Right lobe of liver (tissue), 4 donors: ENCODE measurements around the gene CFAP119.

ENCODE experiments used
- CTCF ChIP-seq, 4 donors: fragments of 200-600 bp in 3 of 4; fragments of 450-650 bp in 1 of 4; IDR thresholded peaks; one replicate each; pipeline versions ENCODE4 v1.5.1 to v1.8.0; 2016 to 2022; ENCODE audit warnings: antibody characterized with exemption in 4 of 4, mild to moderate bottlenecking in 2 of 4
- POLR2A ChIP-seq: fragments of 450-650 bp; IDR thresholded peaks from one replicate; pipeline ENCODE4 v1.6.1; 2017; ENCODE audit warnings: antibody characterized with exemption, mild to moderate bottlenecking
- donor health status: DM: no; HTN: no; CAD: no.
- donor health status: DM: no; HTN: no; CAD: no.
- donor health status: DM: no; HTN: yes; CAD: no.

- TF ChIP-seq CTCF (IDR thresholded peaks at IDR 0.05) (no peak), POLR2A (no peak)
Measured at GRCh38 chr16:30773826-30774225, 12.0 kb upstream of the CFAP119 start.
